ENCODE measurements around the gene GIPC1. TPM values are rescaled to one million over a fixed set of nuclear protein-coding genes. Genes with fewer than 3 reads are reported as not detected.

The GIPC1 gene
- total and polyA plus RNA-seq, 9 of the 15 experiments (the other 6 are each of a cell fraction or from before 2014, with no cell fraction given), result 0.49 to 54.7 (median 24.8) TPM

- H3K9ac ChIP-seq (ENCODE audit: insufficient read depth in 1 of 2, low read depth in 2 of 2, low read length in 2 of 2), result peak overlapping the region in 1 of 2 experiments; percentile 32; a peak in 1 of 4 replicates
- H3K79me2 ChIP-seq (ENCODE audit: control insufficient read depth, insufficient read depth, low read length), result peaks cover 20% of the 10 kb centered on the region
- intact Hi-C loops (cut with micrococcal nuclease) (no loop called here), in situ Hi-C loops (cut with MboI) (no loop called here)
- DNase-seq (ENCODE audit: extremely low read depth in 1 of 4, low spot score in 3 of 4) (no peak), ATAC-seq (no peak), FAIRE-seq (no peak)
- TF ChIP-seq IRF9 (tag; IDR thresholded peaks at IDR 0.05) (no peak), TCF15 (CRISPR knock-in tag; IDR thresholded peaks at IDR 0.05) (no peak), DIDO1 (tag; IDR thresholded peaks at IDR 0.05; ENCODE audit: low read depth) (no peak), EWSR1 (IDR thresholded peaks at IDR 0.05; ENCODE audit: borderline replicate concordance, low read depth, partially characterized antibody) (no peak), MYNN (IDR thresholded peaks at IDR 0.05) (no peak), MYNN (CRISPR knock-in tag; IDR thresholded peaks at IDR 0.05) (no peak), NUFIP1 (IDR thresholded peaks at IDR 0.05; ENCODE audit: partially characterized antibody) (no peak), HBP1 (CRISPR knock-in tag; IDR thresholded peaks at IDR 0.05) (no peak), KAT7 (CRISPR knock-in tag; IDR thresholded peaks at IDR 0.05; ENCODE audit: borderline replicate concordance) (no peak), GTF2B (IDR thresholded peaks at IDR 0.05; ENCODE audit: extremely low read depth, insufficient read length) (no peak), NCOA6 (IDR thresholded peaks at IDR 0.05) (no peak), ARID3B (CRISPR knock-in tag; IDR thresholded peaks at IDR 0.05; ENCODE audit: borderline replicate concordance) (no peak)
- H3K4me1 ChIP-seq (replicated peaks in 1 of 2; ENCODE audit: control insufficient read depth in 2 of 2, insufficient read depth in 2 of 2, low read length in 2 of 2), result peaks cover 23 to 53% of the 10 kb centered on the region in 2 experiments; a peak in 4 of 5 replicates
- no peak overlapping the region for H2AFZ ChIP-seq (ENCODE audit: low read depth, low read length)
- POLR2A ChIA-PET, result interaction anchor here (0.9 to 1.8 kb wide), 5 partner anchors 8 to 19 kb away, joined by 3 to 7 read pairs (median 5); partner anchors contain the start of gene DNAJB1
- H3K27ac ChIP-seq (ENCODE audit: extremely low read depth, low read depth, low read length), result 0 out of 3 replicates have a peak overlapping the region, but pooled peaks have one; percentile 11
- no peaks in the 10 kb centered on the region for H3K9me1 ChIP-seq (ENCODE audit: control insufficient read depth, insufficient read depth, low read length)
- H3K27me3 ChIP-seq (ENCODE audit: control insufficient read depth in 2 of 2, insufficient read depth in 2 of 2, low read length in 2 of 2), result no peaks in the 10 kb centered on the region
- H3K4me3 ChIP-seq, result no peak overlapping the region
- 68% methylated on average over 4 of the region's 4 CpGs for WGBS (ENCODE audit: insufficient coverage, low coverage, missing lambda C conversion rate)
- H4K20me1 ChIP-seq (replicated peaks; ENCODE audit: control insufficient read depth, insufficient read depth, low read length), result peaks cover 5% of the 10 kb centered on the region; the same call in 1 of the 2 replicates
- H3K4me2 ChIP-seq (ENCODE audit: insufficient read depth, low read length), result peak overlapping the region; percentile 26; the same call in 1 of the 2 replicates
- no peaks in the 10 kb centered on the region for H3K9me3 ChIP-seq (replicated peaks; ENCODE audit: control insufficient read depth, insufficient read depth, low read depth, low read length)
- TSS peak; percentile 32 for BruUV-seq (replicated peaks)
- H3K36me3 ChIP-seq (ENCODE audit: control insufficient read depth, insufficient read depth, low read length), result peaks cover 3% of the 10 kb centered on the region; the same call in 2 of the 3 replicates
- CTCF ChIA-PET (ENCODE audit: low intra/inter-chr PET ratio), result no interaction called here
These were observed 30.5 kb upstream of the GIPC1 start for GRCh38 chr19:14526423-14526822.

Measured in K562 (cell line).